D721Med (cell line): ENCODE data around the gene ZNF764.

Source experiments
- DNase-seq: peaks from one replicate; pipeline ENCODE4 v3.0.0; 2011; ENCODE audit warnings: low spot score; ENCODE audit not compliant: insufficient read length
- FAIRE-seq: peaks from 2 replicates; lab custom pipeline; 2011; peaks lifted over from hg19 to GRCh38; lab: Jason Lieb, UNC
- CTCF ChIP-seq: IDR thresholded peaks from 2 replicates; pipeline ENCODE4 v1.5.1; 2012; ENCODE audit warnings: mild to moderate bottlenecking, control low read depth; ENCODE audit not compliant: insufficient read depth; ENCODE audit errors: missing control alignments

The ZNF764 gene

GRCh38 chr16:30515275-30515674 lies 42.9 kb downstream of the ZNF764 start:
- DNase-seq (no peak), FAIRE-seq (no peak)
- no peak for TF ChIP-seq CTCF

- DNase-seq = no peak
- no peak for FAIRE-seq
Measured at GRCh38 chr16:30511509-30511908, 46.7 kb downstream of the ZNF764 start.

GRCh38 chr16:30510376-30510938 lies 47.7 kb downstream of the ZNF764 start:
- no peak for TF ChIP-seq CTCF
- FAIRE-seq (no peak), DNase-seq (no peak)

More at GRCh38 chr16:30511509-30511908, 46.7 kb downstream of the ZNF764 start:
- no peak for TF ChIP-seq CTCF

GRCh38 chr16:30509081-30509765 lies 49.0 kb downstream of the ZNF764 start:
- DNase-seq (no peak), FAIRE-seq (no peak)
- no peak for TF ChIP-seq CTCF
